Osteocyte (in vitro differentiated cells): ENCODE data around the gene RPL22. TPM values are rescaled to one million over a fixed set of nuclear protein-coding genes. Genes with fewer than 3 reads are reported as not detected.

Source experiments
- DNase-seq: peaks from one replicate; pipeline ENCODE4 v3.0.0; 2021; ENCODE audit warnings: mixed read lengths; ENCODE audit not compliant: unreplicated experiment; ENCODE audit errors: extremely low spot score
- H3K27ac Mint-ChIP-seq: one replicate; pipeline ENCODE4 v1.8.0; 2021; ENCODE audit warnings: mild to moderate bottlenecking, mixed read lengths; ENCODE audit not compliant: unreplicated experiment
- H3K27me3 Mint-ChIP-seq: one replicate; pipeline ENCODE4 v1.8.0; 2021; ENCODE audit warnings: mixed read lengths; ENCODE audit not compliant: unreplicated experiment
- H3K36me3 Mint-ChIP-seq: one replicate; pipeline ENCODE4 v1.8.0; 2021; ENCODE audit warnings: mixed read lengths; ENCODE audit not compliant: unreplicated experiment
- H3K4me1 Mint-ChIP-seq: one replicate; pipeline ENCODE4 v1.8.0; 2021; ENCODE audit warnings: mixed read lengths; ENCODE audit not compliant: unreplicated experiment
- H3K4me3 Mint-ChIP-seq: one replicate; pipeline ENCODE4 v1.8.0; 2021; ENCODE audit warnings: mild to moderate bottlenecking, moderate library complexity, mixed read lengths; ENCODE audit not compliant: unreplicated experiment
- H3K9me3 Mint-ChIP-seq: one replicate; pipeline ENCODE4 v1.8.0; 2021; ENCODE audit warnings: mixed read lengths; ENCODE audit not compliant: unreplicated experiment
- CTCF ChIP-seq: fragments of 200-600 bp; sonication (generic); IDR thresholded peaks from 2 replicates; pipeline ENCODE4 v1.5.0; 2021; ENCODE audit warnings: antibody characterized with exemption, mild to moderate bottlenecking, moderate library complexity
- total RNA-seq: library from RNA; stranded (reverse); gene quantifications from 2 replicates; pipeline ENCODE4 v1.2.1, GENCODE V29; 2021

The RPL22 gene
- total RNA-seq, 1 donor from 2014 or later: 373 TPM

GRCh38 chr1:6198646-6199297 is 623 bp downstream of the RPL22 start:
- H3K27me3 Mint-ChIP-seq: no peaks in the 10 kb centered on the region
- H3K27ac Mint-ChIP-seq: peak overlapping the region; percentile 74
- peaks cover 18% of the 10 kb centered on the region for H3K36me3 Mint-ChIP-seq
- no peak for DNase-seq
- peaks cover 35% of the 10 kb centered on the region for H3K4me1 Mint-ChIP-seq
- H3K4me3 Mint-ChIP-seq: peak overlapping the region; percentile 83
- H3K9me3 Mint-ChIP-seq: no peaks in the 10 kb centered on the region
- TF ChIP-seq CTCF: no peak

- peaks cover 35% of the 10 kb centered on the region for H3K4me1 Mint-ChIP-seq
- H3K36me3 Mint-ChIP-seq: peaks cover 22% of the 10 kb centered on the region
- H3K4me3 Mint-ChIP-seq: peak overlapping the region; percentile 83
- no peak for DNase-seq
- H3K9me3 Mint-ChIP-seq: no peaks in the 10 kb centered on the region
- H3K27me3 Mint-ChIP-seq: no peaks in the 10 kb centered on the region
- TF ChIP-seq CTCF: no peak
- peak overlapping the region; percentile 74 for H3K27ac Mint-ChIP-seq
Observed at GRCh38 chr1:6197746-6198427, 1.5 kb downstream of the RPL22 start.

GRCh38 chr1:6191968-6192367 is 7.4 kb downstream of the RPL22 start:
- H3K9me3 Mint-ChIP-seq: no peaks in the 10 kb centered on the region
- peaks cover 38% of the 10 kb centered on the region for H3K36me3 Mint-ChIP-seq
- no peak for DNase-seq
- no peak for TF ChIP-seq CTCF
- no peak overlapping the region for H3K4me3 Mint-ChIP-seq
- peaks cover 6% of the 10 kb centered on the region for H3K4me1 Mint-ChIP-seq
- H3K27me3 Mint-ChIP-seq: no peaks in the 10 kb centered on the region
- H3K27ac Mint-ChIP-seq: no peak overlapping the region

- Mint-ChIP-seq H3K27me3 (peaks cover 2% of the 10 kb centered on the region), H3K27ac (no peak overlapping the region), H3K36me3 (peaks cover 46% of the 10 kb centered on the region), H3K4me3 (no peak overlapping the region), H3K9me3 (no peaks in the 10 kb centered on the region), H3K4me1 (peaks cover 11% of the 10 kb centered on the region)
- no peak for TF ChIP-seq CTCF
- no peak for DNase-seq
Observed at GRCh38 chr1:6188466-6188865, 10.9 kb downstream of the RPL22 start.

- H3K9me3 Mint-ChIP-seq: no peaks in the 10 kb centered on the region
- H3K27me3 Mint-ChIP-seq: peaks cover 20% of the 10 kb centered on the region
- H3K4me1 Mint-ChIP-seq: peaks cover 19% of the 10 kb centered on the region
- no peak overlapping the region for H3K27ac Mint-ChIP-seq
- peak; percentile 55 for TF ChIP-seq CTCF
- no peak for DNase-seq
- no peak overlapping the region for H3K4me3 Mint-ChIP-seq
- peaks cover 38% of the 10 kb centered on the region for H3K36me3 Mint-ChIP-seq
Observed at GRCh38 chr1:6185635-6186382, 13.6 kb downstream of the RPL22 start.
